NCI-H345 treated with DMSO at 0.1 percent for 48 hours (cell line): Measurements from ENCODE around the gene RGS6.

Source experiments
- DNase-seq: peaks from one replicate; lab custom pipeline; 2025; ENCODE audit not compliant: unreplicated experiment; lab: John Stamatoyannopoulos, UW

The RGS6 gene

DNA sequence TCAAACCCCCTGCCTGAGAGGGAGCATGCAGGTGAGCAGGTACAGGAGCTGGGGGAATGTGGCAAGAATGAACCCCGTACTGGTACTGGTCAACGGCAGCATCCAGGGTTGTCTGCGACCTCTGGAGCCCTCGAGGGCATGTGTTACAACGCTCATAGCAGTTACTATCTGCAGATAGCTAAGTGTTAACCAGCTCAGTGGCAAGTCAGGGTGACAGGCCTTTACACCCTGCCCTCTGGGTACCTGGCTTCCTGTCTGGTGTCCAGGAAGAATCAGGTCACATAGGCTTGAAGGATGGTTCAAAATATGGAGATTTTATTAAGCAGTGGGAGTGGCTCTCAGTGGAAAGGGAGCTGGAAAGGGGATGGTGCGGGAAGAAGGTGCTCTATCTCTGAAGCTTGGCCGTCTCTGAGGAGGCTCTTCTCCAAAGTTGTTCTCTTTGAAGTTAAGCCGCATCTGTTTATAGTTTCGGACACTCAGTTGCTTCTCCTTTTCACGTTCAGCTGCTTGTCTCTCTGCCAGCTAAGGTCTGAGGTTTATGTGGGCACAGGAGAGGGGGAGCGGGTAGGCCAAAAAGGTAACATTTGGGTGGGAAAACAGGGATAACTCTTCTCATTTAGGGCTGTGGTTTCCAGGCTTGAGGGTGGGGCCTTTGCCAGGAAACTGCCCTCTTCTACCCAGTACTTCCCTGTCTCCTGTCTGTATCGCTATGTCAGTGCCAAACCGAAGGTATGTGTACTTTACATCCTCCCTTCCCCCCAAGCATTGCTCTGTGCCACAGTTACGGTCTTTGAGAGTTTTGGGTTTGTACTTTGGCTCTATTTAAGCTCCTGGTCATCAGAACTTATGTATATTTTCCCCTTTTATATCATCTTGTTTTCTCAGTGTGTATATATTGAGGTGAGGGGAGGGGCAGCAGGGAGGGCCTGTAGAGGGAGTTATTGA lies 305.8 kb downstream of the RGS6 start:
- DNase-seq = no peak

DNA sequence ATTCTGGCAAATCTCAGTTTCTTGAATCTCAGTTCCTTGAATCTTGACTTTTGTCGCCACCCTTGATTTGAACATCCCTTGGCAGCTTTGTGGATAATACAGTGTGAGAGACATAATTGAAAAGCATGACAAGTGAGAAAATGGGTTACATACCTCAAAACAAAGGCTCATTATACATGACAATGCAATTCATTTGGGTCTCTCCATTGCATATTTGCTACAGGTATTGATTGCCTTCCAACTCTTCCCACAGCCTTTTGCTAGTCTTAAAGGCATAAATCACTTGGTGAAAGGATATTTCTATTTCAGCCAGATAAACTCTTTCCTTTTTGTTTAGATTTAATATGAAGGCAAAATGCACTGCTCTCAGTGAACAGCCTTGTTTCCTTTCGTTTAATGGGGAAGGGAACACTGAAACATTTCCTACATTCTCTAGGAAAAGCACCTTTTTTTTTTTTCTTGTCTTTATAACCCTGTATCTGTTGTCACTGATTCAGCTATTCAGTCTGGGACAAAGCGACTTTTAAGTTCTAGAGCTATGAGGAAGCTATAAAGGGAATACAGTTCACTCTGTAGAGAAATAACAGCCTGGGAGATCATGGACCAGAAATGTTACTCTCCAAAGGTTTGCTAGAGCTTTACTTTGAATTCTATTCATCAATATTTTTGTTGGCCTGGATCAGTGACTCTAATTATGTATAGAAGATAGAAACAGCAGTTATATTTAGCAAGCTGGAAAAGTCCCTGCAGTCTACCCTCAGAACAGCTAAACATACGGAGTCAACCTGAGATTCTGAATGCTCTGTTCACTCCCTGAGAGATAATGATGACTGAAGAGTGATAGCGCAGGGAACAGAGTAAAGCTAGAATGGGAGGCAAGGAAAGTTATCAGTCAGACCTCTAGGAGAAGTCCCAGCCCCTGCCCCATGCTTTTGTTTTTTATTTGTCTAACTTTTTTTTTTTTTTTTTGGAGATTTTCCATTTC lies 311.4 kb downstream of the RGS6 start:
- DNase-seq = no peak

- no peak for DNase-seq
These were observed 315.8 kb downstream of the RGS6 start for GRCh38 chr14:72247896-72248465.

- DNase-seq = no peak
These were observed 321.3 kb downstream of the RGS6 start for GRCh38 chr14:72253503-72253902.

DNA sequence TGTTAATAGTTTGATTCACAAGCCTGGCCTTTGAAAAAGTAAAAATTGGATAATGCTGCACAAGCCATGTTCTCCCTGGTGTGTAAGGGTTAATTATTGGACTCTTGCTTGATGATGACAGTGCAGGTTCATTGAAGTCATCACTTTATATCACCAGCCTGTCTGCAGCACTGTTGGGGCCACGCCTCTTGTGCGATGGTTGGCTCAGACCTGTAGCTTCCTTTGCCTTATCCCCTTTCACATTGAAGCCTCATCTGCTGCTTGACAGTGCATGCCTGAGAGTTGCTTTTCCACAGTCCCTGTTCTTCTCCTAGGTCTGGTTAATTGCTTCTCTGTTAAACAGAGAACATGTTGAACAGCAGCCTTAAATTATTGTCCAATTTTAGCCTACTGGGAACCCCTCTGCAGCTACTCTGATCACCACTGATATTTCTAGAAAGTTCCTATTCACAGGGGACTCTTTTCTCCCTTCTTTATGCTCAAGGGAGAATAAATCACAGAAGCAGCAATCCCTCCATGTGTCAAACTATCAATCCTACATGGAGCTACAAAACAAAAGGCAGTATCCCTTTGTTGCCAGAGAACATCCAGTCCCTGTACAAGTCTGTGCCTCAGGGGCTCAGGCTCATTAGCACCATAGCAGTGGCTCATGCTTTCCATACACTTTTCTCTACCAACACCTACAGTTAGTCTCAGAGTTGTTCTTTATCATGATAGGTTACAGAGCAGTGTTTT lies 322.1 kb downstream of the RGS6 start:
- no peak for DNase-seq

GRCh38 chr14:72254937-72255472 lies 322.8 kb downstream of the RGS6 start:
- no peak for DNase-seq

- DNase-seq = no peak
These were observed 323.8 kb downstream of the RGS6 start for GRCh38 chr14:72256055-72256454.

DNA sequence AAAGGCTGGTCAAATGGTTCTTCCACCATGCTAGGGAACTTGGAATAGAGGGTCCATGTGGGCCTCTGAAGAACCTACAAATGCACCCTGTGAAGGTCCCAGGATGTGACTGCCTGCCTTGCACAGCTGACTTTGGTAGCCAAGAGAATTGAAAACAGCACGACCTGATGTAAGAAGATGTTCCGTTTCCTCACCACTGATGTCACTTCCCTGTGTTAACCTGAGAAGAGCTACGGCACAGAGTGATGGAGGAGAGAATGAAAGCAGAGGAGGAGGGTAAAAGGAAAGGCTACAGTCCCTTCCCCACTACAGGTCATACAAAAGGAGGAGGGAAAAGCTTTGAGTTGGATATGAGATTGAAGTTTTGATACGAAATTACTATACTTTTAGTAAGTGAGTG lies 328.8 kb downstream of the RGS6 start:
- no peak for DNase-seq

DNA sequence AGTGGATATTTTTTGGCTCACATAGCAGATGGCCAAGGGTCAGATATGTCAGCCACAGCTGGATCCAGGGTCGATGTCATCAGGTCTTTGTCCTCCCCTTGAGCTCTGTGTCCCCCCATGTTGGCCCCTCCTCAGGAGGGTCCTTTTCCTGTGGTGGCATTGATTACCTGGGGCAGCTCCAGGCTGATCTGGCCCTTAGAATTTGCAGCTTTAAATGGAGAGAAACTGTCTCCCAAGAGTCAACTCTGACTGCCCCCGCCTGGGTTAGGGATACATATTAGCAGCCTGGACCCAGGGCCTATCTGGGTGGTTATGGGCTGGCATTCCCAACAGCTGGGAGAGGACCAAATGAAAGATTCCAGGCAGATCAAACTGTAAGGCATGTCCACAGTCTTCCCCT lies 330.5 kb downstream of the RGS6 start:
- no peak for DNase-seq

- no peak for DNase-seq
These were observed 332.5 kb downstream of the RGS6 start for GRCh38 chr14:72264716-72265115.

- DNase-seq = no peak
These were observed 338.0 kb downstream of the RGS6 start for GRCh38 chr14:72270147-72270727.

DNA sequence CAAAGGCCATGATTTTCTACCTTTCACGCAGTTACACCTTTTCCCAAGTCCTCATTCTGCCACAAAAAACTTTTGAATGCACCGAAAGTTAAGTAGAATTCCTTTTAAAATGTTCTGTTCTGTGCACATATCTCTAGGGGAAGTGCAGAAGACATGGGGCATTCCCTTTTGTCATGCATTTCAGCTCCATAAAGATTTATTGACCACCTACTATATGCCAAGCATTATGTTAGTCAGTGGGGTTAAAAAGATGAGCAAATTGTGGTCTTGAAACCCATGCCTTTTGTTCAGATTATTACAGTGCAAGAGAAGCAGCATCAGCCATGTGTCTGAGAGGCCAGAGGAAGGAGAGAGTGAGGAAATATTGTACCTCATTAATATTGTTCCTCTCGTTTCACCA lies 338.5 kb downstream of the RGS6 start:
- no peak for DNase-seq

DNA sequence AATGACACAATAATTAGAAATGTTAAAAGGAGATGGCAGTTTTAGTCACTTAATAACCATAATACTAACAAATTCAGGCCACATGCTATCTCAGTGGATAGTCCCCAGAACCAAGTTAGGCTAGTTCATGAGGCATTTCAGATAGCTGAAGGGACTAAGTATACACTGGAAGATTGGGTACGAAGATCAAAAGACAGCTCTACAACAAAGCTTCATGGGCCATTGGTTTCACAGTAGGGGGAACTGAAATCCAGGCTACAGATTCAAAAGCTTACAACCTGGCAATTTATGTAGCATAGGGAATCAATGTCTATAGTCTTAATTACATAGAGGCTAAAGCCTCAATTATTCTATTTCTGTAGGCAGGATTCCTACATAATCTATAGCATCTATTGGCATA lies 343.0 kb downstream of the RGS6 start:
- DNase-seq = peak; percentile 10

DNA sequence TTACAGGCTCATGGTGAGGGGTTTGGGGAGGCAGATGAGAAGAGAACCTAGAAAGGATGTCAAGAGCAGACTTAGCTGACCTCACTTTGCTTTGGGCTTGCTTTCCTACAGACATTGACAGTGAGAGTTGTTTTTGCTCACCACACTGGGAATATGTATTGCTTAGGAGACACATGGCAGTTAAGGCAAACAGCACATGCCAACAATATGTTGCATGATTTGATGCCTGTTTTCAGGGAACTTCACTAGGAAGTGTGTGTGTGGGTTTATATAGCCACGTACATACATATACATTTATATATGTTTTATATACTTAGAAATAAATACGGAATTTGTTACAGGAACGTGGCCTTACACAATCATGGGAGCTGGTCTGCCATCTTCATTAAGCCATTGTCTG lies 346.1 kb downstream of the RGS6 start:
- DNase-seq = no peak

GRCh38 chr14:72284176-72284575 lies 351.9 kb downstream of the RGS6 start:
- DNase-seq = no peak

- DNase-seq = no peak
These were observed 358.0 kb downstream of the RGS6 start for GRCh38 chr14:72290241-72290640.

DNA sequence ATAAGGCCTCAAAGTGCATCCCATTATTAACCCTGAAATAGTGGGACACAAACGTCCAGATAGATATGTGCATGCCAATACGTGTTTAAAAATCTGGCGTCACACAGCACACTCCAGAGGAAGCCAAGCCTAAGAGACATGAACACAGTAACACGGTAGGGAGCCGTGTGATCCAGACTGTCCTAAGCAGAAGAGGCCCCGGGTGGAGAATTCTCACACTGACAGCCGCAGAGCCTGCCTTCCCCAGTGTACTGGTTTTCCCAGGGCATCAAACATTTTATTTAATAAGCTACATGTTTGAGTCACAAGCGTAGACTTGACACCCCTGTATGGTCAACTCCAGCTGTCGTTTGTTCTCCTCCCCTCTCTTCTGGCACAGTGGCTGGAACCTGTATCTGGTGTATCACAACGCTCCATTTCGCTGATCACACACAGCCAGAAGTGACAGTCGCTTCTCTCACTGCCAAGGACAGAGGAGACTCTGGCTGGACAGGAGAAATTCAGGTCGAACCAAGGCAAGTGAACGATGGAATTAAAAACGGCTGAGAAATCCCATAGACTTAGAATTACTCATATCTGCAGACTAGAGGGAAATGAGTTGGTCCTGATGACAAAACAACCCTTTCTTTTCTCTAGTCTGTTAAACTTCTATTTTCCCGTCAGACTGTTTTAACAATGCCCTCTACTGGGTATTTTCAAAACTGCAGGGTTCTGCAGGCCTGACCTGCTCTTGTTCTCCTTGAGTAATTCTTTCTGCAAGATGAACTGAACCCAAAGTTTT lies 359.9 kb downstream of the RGS6 start:
- DNase-seq = peak; percentile 15

DNA sequence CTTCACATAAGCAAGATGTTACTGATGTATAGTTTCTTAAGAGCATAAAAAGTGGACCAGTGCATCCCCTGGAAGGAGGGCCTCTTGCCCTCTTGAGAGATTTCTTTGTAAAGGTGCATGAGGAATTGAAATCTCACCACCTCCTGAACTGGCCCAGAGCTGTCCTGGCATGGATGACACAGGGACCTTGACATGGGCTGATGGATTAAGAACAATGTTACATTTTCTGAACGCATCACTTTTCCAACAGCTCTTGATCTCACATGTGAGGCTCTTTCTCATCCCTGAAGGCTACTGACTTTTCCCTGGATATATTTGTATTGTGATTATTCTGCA lies 360.4 kb downstream of the RGS6 start:
- no peak for DNase-seq

DNA sequence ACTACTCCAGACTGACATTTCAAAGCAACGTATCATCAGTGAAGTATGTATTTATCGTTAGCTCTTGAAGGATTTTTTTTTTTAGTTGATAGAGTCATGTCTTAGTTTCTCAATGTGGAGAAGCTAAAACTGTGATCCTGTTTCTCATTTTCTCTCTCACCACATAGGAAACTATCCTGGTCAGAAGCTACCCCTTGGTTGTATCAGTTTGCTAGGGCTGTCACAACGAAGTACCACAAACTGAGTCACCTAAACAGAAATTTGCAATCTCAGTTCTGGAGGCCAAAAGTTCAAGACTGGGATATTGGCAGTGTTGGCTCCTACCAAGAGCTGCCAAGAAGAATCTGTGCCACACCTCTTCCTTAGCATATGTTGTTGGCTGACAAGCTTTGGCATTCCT lies 369.1 kb downstream of the RGS6 start:
- DNase-seq = no peak
